GM19395 (cell line): ENCODE measurements around the gene GMCL1.
"Not testable (repeated sequence)": the region's sequence is repeated elsewhere in the genome, so short reads cannot be mapped to it uniquely, and the experiment has no call there.

Experiments used
- ATAC-seq: cut with Tn5 transposase; IDR thresholded peaks from one replicate; pipeline ENCODE4 v1.9.1; 2021; ENCODE audit warnings: mild to moderate bottlenecking, moderate library complexity; ENCODE audit not compliant: unreplicated experiment

The GMCL1 gene

GRCh38 chr2:69846182-69847067 lies 17.0 kb downstream of the GMCL1 start:
- ATAC-seq, result no peak

- no peak for ATAC-seq
Measured at GRCh38 chr2:69847068-69847828, 17.8 kb downstream of the GMCL1 start.

GRCh38 chr2:69848186-69848790 lies 18.8 kb downstream of the GMCL1 start:
- no peak for ATAC-seq

GRCh38 chr2:69858261-69858660 lies 28.8 kb downstream of the GMCL1 start:
- no peak for ATAC-seq

GRCh38 chr2:69863298-69863697 lies 33.8 kb downstream of the GMCL1 start:
- no peak for ATAC-seq

GRCh38 chr2:69888451-69888850 lies 59.0 kb downstream of the GMCL1 start:
- ATAC-seq, result no peak

- no peak for ATAC-seq
Measured at GRCh38 chr2:69889302-69889701, 59.8 kb downstream of the GMCL1 start.

- no peak for ATAC-seq
Measured at GRCh38 chr2:69890881-69891280, 61.4 kb downstream of the GMCL1 start.

- not testable (repeated sequence) for ATAC-seq
Measured at GRCh38 chr2:69892838-69893424, 63.5 kb downstream of the GMCL1 start.

- peak; percentile 85 for ATAC-seq
Measured at GRCh38 chr2:69893684-69894551, 64.5 kb downstream of the GMCL1 start, which contains the start of gene SNRNP27. TSS of gene SNRNP27 (plus strand) at chr2:69893956. CDS start at chr2:69893985, 29 bp downstream.

- not testable (repeated sequence) for ATAC-seq
Measured at GRCh38 chr2:69894737-69895136, 65.3 kb downstream of the GMCL1 start.

GRCh38 chr2:69902213-69902922 lies 72.9 kb downstream of the GMCL1 start:
- ATAC-seq, result no peak

GRCh38 chr2:69907216-69907615 lies 77.8 kb downstream of the GMCL1 start:
- ATAC-seq, result no peak

- ATAC-seq, result no peak
Measured at GRCh38 chr2:69911985-69912563, 82.6 kb downstream of the GMCL1 start.

GRCh38 chr2:69914164-69914949 lies 84.9 kb downstream of the GMCL1 start:
- ATAC-seq, result peak; percentile 92

- ATAC-seq, result no peak
Measured at GRCh38 chr2:69914950-69915945, 85.8 kb downstream of the GMCL1 start, which contains the start of gene MXD1. TSS of gene MXD1 (plus strand) at chr2:69915109. CDS start at chr2:69915331, 222 bp downstream.

GRCh38 chr2:69916106-69916505 lies 86.6 kb downstream of the GMCL1 start:
- ATAC-seq, result no peak
